Measurements from ENCODE around the gene EML2.
A peak's percentile ranks its signal among the peaks of the same experiment; 100 is the strongest.

Gene EML2

GRCh38 chr19:45587873-45588272 lies 51.3 kb downstream of the EML2 start:
- DNase-seq (ENCODE audit: low spot score) = no peak

GRCh38 chr19:45585158-45585577 lies 54.0 kb downstream of the EML2 start:
- no peak for DNase-seq (ENCODE audit: low spot score)

- peak; percentile 98 for DNase-seq (ENCODE audit: low spot score)
Measured at GRCh38 chr19:45584332-45585157, 54.7 kb downstream of the EML2 start, which contains the start of gene OPA3. OPA3 (minus strand) TSS chr19:45584802; CDS start chr19:45584764, 38 bp downstream.

- DNase-seq (ENCODE audit: low spot score) = no peak
Measured at GRCh38 chr19:45581576-45581975, 57.6 kb downstream of the EML2 start.

- DNase-seq (ENCODE audit: low spot score) = peak; percentile 33
Measured at GRCh38 chr19:45578861-45579260, 60.3 kb downstream of the EML2 start.

- peak; percentile 89 for DNase-seq (ENCODE audit: low spot score)
Measured at GRCh38 chr19:45577111-45577905, 61.9 kb downstream of the EML2 start.

- no peak for DNase-seq (ENCODE audit: low spot score)
Measured at GRCh38 chr19:45576682-45577081, 62.5 kb downstream of the EML2 start.

- no peak for DNase-seq (ENCODE audit: low spot score)
Measured at GRCh38 chr19:45575216-45575615, 64.0 kb downstream of the EML2 start.

- DNase-seq (ENCODE audit: low spot score) = no peak
Measured at GRCh38 chr19:45574526-45574925, 64.7 kb downstream of the EML2 start.

- DNase-seq (ENCODE audit: low spot score) = no peak
Measured at GRCh38 chr19:45571457-45572220, 67.6 kb downstream of the EML2 start.

- DNase-seq (ENCODE audit: low spot score) = peak; percentile 76
Measured at GRCh38 chr19:45569619-45570421, 69.4 kb downstream of the EML2 start.

- DNase-seq (ENCODE audit: low spot score) = peak; percentile 62
Measured at GRCh38 chr19:45568732-45569131, 70.5 kb downstream of the EML2 start.

- no peak for DNase-seq (ENCODE audit: low spot score)
Measured at GRCh38 chr19:45567609-45568008, 71.6 kb downstream of the EML2 start.

GRCh38 chr19:45564131-45564780 lies 74.9 kb downstream of the EML2 start:
- DNase-seq (ENCODE audit: low spot score) = no peak

- no peak for DNase-seq (ENCODE audit: low spot score)
Measured at GRCh38 chr19:45560686-45561085, 78.5 kb downstream of the EML2 start.

GRCh38 chr19:45560038-45560437 lies 79.2 kb downstream of the EML2 start:
- no peak for DNase-seq (ENCODE audit: low spot score)
